Measurements from ENCODE around the gene EIF4G3. TPM values are rescaled to one million over a fixed set of nuclear protein-coding genes. Genes with fewer than 3 reads are reported as not detected.
A peak's percentile ranks its signal among the peaks of the same experiment; 100 is the strongest.
"Not testable (repeated sequence)": the region's sequence is repeated elsewhere in the genome, so short reads cannot be mapped to it uniquely, and the experiment has no call there.

EIF4G3 gene
- polyA plus RNA-seq, 1 donor, result 76.2 TPM

DNA sequence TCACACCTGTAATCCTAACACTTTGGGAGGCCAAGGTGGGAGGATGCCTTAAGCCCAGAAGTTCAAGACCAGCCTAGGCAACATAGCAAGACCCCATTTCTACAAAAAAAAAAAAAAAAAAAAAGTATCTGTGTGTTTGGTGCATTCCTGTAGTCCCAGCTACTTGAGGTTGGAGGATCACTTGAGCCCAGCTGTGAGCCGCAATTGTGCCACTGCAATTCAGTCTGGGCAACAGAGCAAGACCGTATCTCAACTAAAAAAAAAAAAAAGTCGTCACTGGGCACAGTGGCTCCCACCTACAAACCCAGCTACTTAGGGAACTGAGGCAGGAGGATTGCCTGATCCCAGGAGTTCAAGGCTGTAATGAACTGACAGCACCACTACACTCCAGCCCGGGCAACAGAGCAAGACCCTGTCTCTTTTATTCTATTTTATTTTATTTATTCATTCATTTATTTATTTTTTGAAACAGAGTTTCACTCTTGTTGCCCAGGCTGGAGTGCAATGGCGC, 8.6 kb upstream of the EIF4G3 start:
- no peak for DNase-seq

GRCh38 chr1:21184276-21184675, 7.6 kb upstream of the EIF4G3 start:
- DNase-seq, result no peak

- DNase-seq, result no peak
These were observed 5.6 kb upstream of the EIF4G3 start for GRCh38 chr1:21182181-21182731.

GRCh38 chr1:21178271-21178670, 1.6 kb upstream of the EIF4G3 start:
- not testable (repeated sequence) for DNase-seq

GRCh38 chr1:21175670-21176581, 771 bp downstream of the EIF4G3 start:
- peak; percentile 43 for DNase-seq

- no peak for DNase-seq
These were observed 1.4 kb downstream of the EIF4G3 start for GRCh38 chr1:21175324-21175669.

DNA sequence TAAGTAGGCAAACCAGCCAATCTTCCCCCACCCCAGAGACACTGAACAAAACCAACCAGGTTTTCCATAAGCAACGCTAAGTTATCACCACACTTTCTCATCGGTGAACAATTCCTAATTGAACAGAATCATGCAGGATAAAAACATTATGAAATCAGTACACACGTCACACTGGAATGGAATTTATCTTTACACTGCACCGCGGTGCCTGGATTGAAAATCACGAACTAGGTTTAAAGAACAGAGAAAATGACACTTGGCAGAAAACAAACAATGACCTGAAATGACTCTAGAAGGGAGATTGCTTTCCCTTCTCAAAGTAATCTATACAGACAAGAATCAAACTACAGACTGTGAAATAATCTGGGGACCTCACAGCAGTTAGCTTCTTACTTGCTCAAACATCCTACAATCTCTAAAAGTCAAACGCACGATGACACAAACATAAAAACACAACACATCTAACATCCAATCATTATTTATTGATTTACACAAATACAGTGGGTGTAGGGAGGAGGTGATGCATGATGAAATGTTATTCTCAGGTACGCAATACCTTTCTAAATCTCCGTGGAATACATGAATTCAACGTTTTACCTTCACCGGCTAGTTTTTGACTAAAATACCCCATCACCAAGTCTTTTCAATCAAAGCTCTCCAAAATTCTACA, 1.9 kb downstream of the EIF4G3 start:
- no peak for DNase-seq

DNA sequence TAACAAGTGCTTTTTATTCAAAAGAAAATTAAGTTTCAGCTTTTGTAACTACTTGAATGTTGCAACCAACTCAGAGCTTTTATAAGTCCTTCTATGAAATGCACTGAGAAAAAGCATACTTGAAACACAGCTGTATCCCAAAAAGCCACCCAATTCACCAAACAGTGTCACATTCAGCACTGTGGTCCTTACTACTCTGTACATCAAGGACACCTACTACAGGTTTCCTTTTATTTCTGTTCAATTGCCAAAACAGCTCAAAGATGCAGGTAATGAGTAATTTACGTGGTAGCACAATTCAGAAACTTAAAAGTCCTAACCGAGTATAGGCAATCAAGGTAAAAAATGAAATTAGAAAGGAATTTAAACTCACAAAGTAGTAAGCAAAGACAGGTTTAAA, 2.5 kb downstream of the EIF4G3 start:
- no peak for DNase-seq

DNA sequence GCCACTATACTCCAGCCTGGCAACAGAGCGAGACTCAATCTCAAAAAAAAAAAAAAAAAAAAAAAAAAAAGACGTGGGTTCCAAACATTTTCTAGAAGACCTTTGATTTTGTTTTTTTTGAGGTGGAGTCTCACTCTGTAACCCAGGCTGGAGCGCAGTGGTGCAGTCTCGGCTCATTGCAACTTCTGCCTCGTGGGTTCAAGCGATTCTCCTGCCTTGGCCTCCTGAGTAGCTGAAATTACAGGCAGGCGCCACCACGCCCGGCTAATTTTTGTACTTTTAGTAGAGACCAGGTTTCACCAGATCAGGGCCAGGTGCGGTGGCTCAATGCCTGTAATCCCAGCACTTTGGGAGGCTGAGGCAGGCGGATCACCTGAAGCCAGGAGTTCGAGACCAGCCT, 3.6 kb downstream of the EIF4G3 start:
- DNase-seq, result not testable (repeated sequence)

GRCh38 chr1:21170837-21171236, 5.9 kb downstream of the EIF4G3 start:
- DNase-seq, result peak; percentile 59

DNA sequence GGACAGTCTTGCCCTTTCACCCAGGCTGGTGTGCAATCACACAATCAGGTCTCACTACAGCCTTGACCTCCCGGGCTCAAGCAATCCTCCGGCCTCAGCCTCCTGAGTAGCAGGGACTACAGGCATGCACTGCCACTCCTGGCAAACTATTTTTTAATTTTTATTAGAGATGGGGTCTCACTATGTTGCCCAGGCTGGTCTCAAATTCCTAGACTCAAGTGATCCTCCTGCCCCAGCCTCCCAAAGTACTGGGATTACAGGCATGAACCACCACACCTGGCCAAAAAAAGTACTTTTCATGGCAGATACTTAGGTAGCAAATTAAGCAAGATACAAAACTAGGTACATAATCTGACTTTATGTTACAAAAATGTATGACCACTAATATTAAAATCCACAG, 8.3 kb downstream of the EIF4G3 start:
- DNase-seq, result no peak

GRCh38 chr1:21165646-21166045, 11.1 kb downstream of the EIF4G3 start:
- DNase-seq, result no peak

- no peak for DNase-seq
These were observed 11.6 kb downstream of the EIF4G3 start for GRCh38 chr1:21165076-21165475.

GRCh38 chr1:21164266-21164665, 12.4 kb downstream of the EIF4G3 start:
- DNase-seq, result no peak

GRCh38 chr1:21162740-21163464, 13.8 kb downstream of the EIF4G3 start:
- DNase-seq, result no peak

DNA sequence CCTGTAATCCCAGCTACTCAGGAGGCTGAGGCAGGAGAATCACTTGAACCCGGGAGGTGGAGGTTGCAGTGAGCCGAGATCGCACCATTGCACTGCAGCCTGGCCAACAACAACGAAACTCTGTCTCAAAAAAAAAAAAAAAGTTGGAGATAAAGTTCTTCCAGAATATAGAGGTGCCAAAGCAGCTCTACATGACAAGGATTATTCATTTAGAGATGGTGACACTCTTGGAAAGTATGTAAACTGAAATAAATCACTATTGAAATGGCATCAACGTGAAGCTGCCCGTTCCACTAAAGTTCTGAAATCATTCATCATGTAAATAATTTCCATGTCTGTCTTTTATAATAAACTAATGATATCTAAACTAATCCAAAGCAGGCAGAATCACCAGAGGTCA, 14.9 kb downstream of the EIF4G3 start:
- no peak for DNase-seq

DNA sequence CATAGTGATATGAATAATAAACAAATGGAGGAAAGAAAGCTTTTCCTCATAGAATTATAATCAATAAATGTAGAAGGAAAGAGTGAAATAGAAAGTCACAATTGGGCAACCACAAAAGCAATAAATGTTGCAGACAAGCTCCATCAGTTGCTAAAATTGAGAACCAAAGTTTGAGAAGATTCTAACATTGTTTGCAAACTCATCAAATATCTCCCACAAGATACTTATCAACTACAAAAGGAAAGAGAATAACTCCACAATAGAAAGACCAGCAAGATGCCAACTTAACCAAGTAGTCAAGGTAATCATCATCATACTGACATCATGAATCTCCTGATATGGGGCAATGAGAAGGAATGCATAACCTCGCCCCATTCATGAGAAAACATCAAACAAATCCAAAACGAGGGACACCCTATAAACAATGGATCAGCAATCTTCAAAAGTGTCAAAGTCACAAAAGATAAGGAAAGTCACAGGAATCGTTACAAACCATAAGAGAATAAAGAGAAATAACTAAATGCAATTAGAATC, 16.4 kb downstream of the EIF4G3 start:
- no peak for DNase-seq

DNA sequence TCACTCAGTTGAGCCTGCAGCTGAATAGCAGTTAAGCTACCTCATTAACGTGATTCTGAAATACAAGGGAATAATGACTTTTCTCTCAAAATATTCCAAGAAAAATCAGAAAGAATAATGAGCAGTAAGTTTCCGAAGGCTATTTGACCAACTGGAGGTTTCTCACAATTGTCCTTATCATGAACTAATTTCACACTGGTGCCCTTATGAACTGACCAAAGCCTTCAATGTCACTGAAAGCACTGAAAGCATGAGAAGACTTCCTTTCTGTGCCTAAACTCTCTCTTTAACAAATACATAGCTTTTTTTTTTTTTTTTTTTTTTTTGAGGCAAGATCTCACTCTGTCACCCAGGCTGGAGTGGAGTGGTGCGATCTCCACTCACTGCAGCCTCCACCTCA, 18.8 kb downstream of the EIF4G3 start:
- no peak for DNase-seq

DNA sequence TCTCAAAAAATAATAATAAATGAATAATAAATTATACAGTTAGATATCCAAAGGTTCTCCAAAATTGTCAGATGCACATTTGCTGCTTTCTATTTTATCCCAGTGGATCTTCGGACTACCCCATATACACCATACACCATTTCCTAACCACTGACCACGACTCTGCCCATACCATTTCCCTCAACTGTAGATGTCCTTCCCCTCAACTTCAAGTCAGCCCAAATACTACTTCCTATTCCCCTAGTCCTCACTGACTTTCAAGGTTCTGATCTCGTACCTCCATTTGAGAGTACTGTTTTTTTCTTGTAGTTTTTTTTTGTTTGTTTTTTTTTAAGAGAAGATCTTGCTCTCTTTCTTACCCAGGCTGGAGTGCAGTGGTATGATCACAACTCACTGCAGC, 19.6 kb downstream of the EIF4G3 start:
- no peak for DNase-seq

GRCh38 chr1:21156019-21156418, 20.7 kb downstream of the EIF4G3 start:
- DNase-seq, result no peak

GRCh38 chr1:21154717-21155116, 22.0 kb downstream of the EIF4G3 start:
- no peak for DNase-seq

DNA sequence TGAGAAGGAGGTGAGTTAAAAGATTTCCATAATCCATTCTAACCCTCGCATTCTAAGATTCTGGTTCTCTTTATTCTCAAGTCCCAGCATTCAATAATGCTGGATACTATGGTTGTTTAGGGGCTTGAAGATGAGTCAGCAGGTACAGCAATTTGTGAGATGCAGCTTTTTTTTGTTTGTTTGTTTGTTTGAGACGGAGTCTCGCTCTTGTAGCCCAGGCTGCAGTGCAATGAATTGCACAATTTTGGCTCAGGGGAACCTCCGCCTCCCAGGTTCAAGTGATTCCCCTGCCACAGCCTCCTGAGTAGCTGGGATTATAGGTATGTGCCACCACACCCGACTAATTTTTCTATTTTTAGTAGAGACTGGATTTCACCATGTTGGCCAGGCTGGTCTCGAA, 23.3 kb downstream of the EIF4G3 start:
- DNase-seq, result no peak

All from left kidney (tissue), 2 donors.